ENCODE measurements around the gene SLC35F4. TPM values are rescaled to one million over a fixed set of nuclear protein-coding genes. Genes with fewer than 3 reads are reported as not detected.
"Not testable (repeated sequence)": the region's sequence is repeated elsewhere in the genome, so short reads cannot be mapped to it uniquely, and the experiment has no call there.

Gene SLC35F4
- total and polyA plus RNA-seq, 10 donors = not detected

- Histone ChIP-seq H3K36me3 (no peaks in the 10 kb centered on the region), H3K27me3 (replicated peaks in 1 of 7) (no peaks in the 10 kb centered on the region), H3K9me3 (no peaks in the 10 kb centered on the region), H3K4me3 (no peak overlapping the region), H3K27ac (no peak overlapping the region), H3K4me1 (no peaks in the 10 kb centered on the region)
- DNase-seq = no peak
- WGBS, 5 donors = 55 to 88% (median 82%) methylated on average over 2 of the region's 2 CpGs
- TF ChIP-seq POLR2AphosphoS5 (IDR thresholded peaks at IDR 0.05) (no peak), CTCF (IDR thresholded peaks at IDR 0.05 in 8 of 11, conservative IDR thresholded peaks at IDR 0.05 in 3 of 11) (no peak), POLR2A (IDR thresholded peaks at IDR 0.05) (no peak)
- intact Hi-C loops (cut with DNase I; ENCODE audit: low total_unique reads) = no loop called here
Measured at GRCh38 chr14:57725399-57726077, 140.4 kb downstream of the SLC35F4 start.

DNA sequence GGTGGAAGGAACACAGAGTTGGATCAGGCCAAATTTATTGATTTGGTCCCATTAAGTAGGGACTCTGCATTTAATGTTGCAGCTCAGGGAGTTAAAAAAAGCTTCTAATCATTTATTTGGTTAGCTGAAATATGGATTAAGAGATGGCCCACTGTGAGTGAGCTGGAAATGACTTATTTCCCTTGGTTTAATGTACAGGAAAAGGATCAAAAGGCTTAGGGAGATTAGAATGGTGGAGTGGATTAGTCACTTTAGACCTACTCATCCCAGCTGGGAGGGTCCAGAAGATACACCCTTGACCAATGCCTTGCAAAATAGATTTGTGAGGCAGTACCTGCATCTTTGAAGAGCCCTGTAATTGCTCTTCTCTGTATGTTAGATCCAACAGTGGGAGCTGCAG lies 143.8 kb downstream of the SLC35F4 start:
- H3K4me1 ChIP-seq; H3K27ac ChIP-seq; DNase-seq; H3K4me3 ChIP-seq; H3K36me3 ChIP-seq; H3K27me3 ChIP-seq (replicated peaks in 1 of 7); intact Hi-C loops (cut with DNase I; ENCODE audit: low total_unique reads): not testable (repeated sequence)
- peaks cover 0 to 11% (median 0%) of the 10 kb centered on the region in 8 donors for H3K9me3 ChIP-seq

GRCh38 chr14:57714487-57714931 lies 151.4 kb downstream of the SLC35F4 start:
- H3K27ac ChIP-seq = no peak overlapping the region
- intact Hi-C loops (cut with DNase I; ENCODE audit: low total_unique reads) = no loop called here

GRCh38 chr14:57712698-57713097 lies 153.2 kb downstream of the SLC35F4 start:
- no peaks in the 10 kb centered on the region for H3K27me3 ChIP-seq (replicated peaks in 1 of 7)
- no peak for DNase-seq
- H3K36me3 ChIP-seq = no peaks in the 10 kb centered on the region
- no peak overlapping the region for H3K4me3 ChIP-seq
- H3K9me3 ChIP-seq = peaks cover 0 to 31% (median 24%) of the 10 kb centered on the region in 8 donors
- no peak for TF ChIP-seq POLR2AphosphoS5 (IDR thresholded peaks at IDR 0.05)
- TF ChIP-seq CTCF (IDR thresholded peaks at IDR 0.05 in 8 of 11, conservative IDR thresholded peaks at IDR 0.05 in 3 of 11) = no peak
- no peak for TF ChIP-seq POLR2A (IDR thresholded peaks at IDR 0.05)
- 75 to 85% (median 82%) methylated on average over 3 of the region's 3 CpGs for WGBS, 5 donors
- no peak overlapping the region for H3K27ac ChIP-seq
- no peaks in the 10 kb centered on the region for H3K4me1 ChIP-seq
- intact Hi-C loops (cut with DNase I; ENCODE audit: low total_unique reads) = no loop called here

More at GRCh38 chr14:57714487-57714931, 151.4 kb downstream of the SLC35F4 start:
- 7 to 14% (median 13%) methylated on average over 3 of the region's 3 CpGs for WGBS, 5 donors
- peaks cover 0 to 26% (median 14%) of the 10 kb centered on the region in 8 donors for H3K9me3 ChIP-seq
- H3K4me3 ChIP-seq = no peak overlapping the region
- DNase-seq = no peak
- no peaks in the 10 kb centered on the region for H3K36me3 ChIP-seq
- no peaks in the 10 kb centered on the region for H3K4me1 ChIP-seq
- TF ChIP-seq POLR2AphosphoS5 (IDR thresholded peaks at IDR 0.05) = no peak
- no peak for TF ChIP-seq POLR2A (IDR thresholded peaks at IDR 0.05)
- no peak for TF ChIP-seq CTCF (IDR thresholded peaks at IDR 0.05 in 8 of 11, conservative IDR thresholded peaks at IDR 0.05 in 3 of 11)
- H3K27me3 ChIP-seq (replicated peaks in 1 of 7) = no peaks in the 10 kb centered on the region
